HG02588 (cell line): ENCODE data around the gene LHX2.

Source experiments
- ATAC-seq: cut with Tn5 transposase; IDR thresholded peaks from one replicate; pipeline ENCODE4 v1.9.1; 2021; ENCODE audit warnings: mild to moderate bottlenecking, moderate library complexity; ENCODE audit not compliant: unreplicated experiment

Gene LHX2

DNA sequence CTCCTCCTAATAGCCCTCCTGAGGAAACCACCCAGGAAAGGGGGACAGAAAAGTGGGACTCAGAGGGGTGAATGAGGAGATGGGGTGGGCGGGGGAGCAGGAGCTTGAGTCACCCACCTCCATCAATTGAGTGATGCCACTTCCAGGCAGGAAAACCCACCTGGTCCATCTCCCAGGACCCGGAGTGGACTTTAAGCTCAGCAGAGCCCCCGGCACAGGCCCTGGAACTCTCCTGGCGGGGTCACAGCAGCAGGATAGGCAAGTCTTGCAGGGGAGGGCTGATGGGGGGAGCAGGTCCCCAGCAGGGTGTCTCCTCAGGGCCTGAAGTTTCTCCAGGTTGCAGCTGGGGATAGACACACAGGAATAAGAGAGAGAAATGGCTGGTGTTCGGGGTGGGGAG is 40.8 kb downstream of the LHX2 start:
- ATAC-seq: no peak

DNA sequence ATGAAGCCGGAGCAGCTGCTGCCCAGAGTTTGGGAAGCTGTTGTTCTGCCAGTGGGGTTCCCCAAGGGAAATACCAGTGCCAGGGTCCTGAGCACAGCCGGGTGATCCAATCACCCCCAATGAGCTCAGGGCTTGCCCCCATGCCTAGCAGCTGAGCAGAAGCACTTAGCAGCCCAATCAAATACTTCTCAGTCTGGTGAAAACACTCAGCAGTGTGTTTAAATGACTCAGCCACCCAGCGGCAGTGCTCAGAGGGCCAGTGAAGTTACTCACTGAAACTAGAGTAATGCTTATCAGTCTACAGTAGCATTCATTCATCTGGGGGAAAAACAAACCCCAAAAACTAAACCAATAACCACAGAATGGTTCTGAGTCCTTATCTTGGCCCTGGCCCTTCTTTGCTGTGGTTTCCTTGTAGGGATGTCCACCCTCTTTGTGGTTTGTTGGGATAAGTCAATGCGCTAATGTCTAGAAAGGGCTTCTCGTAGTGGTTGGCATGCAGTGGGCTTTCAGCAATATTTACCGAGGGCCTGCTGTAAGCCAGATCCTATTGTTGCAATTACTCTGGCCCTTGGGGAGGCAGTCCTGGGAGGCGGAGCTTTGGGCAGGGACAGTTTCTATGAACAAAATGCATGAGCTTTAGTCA is 43.1 kb downstream of the LHX2 start:
- peak; percentile 95 for ATAC-seq

DNA sequence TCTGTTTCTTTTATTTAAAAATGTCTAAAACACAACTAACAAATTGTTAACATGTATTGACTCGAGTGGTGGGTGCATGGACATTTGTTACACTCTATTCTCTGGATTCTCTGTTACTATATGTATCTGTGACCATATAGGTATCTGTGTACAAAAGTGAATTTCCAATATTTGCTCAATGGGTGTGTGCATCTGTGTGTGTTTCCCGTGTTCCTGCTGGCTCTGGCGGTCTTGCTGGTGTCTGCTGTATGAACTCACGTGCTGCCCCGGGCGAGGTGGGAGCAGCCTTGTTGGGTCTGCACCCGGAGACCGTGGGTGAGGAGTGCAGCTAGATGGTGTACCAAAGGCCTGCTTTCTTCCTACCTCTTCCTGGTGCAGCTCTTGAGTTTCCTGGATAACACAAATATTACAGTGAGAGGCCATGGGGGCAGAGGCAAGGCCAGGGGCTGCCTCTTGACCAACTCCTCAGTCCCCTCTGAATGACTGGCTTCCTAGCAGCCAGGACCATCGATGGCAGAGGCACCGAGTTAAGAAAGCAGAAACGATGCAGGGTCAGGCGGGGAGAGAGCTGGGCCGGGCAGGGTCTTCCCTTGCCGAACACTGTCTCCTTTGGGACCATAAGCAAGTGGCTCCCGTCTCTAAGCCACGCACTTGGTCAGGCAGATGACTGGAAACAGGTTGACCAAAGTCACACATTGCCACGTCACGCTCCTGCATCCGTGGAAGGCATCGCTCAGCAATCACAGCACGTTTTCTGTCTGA is 49.5 kb downstream of the LHX2 start:
- ATAC-seq: no peak

DNA sequence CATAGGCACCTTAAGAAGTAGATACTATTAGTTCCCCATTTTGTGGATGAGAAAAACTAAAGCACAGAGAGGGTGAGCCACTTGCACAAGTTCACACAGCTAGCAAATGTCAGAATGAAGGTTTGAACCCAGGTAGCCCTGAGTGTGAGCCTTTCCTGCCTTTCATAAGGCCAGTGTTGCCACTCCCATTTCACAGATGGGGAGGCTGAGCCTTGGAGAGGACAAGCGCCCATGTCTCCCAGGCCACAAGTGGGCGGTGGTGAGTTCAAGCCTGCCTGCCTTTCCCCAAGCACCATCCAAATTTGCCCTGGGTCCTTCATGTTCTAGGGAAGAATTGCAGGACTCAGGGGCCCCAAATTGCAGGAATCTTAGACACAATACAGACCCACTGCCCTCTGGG is 50.6 kb downstream of the LHX2 start:
- no peak for ATAC-seq

DNA sequence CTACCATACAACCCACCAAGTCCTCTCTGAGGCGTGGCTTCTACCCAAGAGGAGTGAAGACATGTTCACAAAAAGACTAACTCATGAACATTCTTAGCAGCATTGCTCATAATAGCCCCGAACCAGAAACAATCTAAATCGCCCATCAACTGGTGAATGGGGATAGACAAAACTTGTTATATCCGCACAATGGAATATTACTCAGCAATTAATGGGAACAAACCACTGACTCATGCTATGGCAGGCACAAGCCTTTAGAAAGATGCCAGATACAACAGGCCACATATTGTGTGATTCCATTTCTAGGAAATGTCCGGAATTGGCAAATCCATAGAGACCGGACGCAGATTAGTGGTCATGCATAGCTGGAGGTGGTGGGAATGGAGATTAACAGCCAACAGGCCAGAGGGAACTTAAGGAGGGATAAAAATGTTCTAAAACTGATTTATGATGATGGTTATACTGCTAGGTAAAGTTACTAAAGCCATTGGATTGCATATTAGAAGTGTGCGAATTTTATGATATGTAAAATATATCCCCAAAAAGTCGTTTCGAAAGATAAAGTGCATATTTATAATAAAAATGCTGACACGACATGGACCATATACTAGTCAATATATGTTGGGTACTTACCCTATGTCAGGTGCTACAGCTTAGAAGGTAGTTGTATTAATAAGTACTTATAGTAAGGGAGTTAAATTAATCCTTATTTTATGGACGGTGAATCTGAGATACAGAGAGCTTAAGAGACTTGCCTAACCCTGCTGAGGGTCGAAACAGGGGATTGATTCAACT is 55.4 kb downstream of the LHX2 start:
- ATAC-seq: no peak

DNA sequence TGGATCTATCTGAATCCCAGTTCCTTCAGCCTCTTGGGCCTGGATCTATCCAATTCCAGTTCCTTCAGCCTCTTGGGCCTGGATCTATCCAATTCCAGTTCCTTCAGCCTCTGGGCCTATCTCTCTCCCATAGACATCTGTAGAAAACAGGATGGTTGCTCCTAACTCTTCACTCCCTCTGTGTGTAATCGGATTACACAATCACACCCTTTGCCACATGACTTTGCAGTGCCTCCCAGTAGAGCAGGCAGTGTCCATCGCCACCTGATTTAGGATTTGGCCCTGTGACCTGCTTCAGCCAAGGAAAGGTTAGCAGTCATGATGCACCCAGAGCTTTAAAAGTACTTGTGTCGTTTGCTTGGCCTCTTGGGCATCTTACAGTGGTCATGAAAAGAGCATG is 56.7 kb downstream of the LHX2 start:
- ATAC-seq: no peak

DNA sequence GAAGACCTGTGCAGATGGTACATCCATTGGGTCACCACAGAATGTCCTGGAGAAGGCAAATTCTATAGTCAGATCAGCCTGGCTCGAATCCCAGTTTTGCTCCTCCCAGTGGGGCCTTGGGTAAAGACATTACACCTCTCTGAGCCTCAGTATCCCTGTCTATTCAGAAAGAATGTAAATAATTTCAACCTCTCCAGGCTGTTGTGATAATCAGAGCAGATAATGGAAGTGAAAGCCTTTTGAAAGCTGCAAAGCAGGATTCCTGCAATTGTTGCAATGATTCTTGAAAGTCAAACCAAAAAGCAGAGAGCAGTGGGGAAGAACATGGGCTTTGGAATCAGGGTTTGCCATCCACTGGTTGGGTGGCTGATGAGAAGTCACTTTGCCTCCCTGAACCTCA is 63.2 kb downstream of the LHX2 start:
- ATAC-seq: no peak

DNA sequence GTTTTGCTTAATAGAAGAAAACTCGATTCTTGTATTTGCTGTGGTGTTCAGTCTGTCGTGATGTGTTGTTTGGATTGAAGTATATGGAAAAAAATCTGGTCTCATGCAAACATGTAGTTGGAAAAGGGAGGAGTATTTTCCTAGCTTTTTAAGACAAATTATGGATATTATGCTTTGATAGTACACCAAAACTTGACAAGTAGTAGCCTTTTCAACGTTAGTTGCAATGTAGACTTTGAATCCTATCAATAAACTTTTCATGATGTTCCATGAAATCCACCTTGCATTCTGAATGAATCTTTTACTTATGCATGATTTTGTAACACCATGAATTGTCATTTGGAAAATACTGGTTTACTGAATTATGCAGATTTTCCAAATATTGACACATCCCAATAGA is 64.2 kb downstream of the LHX2 start:
- ATAC-seq: no peak

DNA sequence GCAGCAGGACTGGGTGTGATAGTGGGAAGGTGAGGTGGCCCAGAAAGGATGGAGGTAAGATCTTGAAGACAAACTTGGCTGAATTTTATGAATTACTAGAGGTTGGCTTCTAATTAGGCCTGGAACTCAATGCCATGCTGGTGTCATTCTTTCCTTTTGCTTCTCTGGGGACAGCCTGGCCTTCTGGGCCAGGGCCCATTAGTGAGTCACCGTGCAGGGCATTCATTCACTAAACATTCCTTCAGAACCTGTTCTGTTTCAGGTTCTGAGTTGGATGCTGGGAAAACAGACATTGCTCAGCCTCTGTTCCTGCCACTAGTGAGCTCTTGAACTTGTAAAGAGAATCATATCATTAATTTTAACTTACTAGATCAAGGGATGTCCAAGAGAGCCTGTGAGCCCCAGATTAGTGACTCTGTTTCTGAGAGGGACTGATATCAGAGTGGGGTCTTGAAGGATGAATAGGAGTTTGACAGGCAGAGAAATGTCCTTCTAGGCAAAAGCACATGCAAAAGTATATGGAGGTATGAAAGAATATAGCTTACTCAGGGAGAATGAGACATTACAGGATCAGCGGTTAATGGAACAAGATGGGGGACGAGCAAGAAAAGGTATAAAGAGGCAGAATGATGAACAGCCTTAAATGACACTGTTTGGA is 66.5 kb downstream of the LHX2 start:
- ATAC-seq: no peak

DNA sequence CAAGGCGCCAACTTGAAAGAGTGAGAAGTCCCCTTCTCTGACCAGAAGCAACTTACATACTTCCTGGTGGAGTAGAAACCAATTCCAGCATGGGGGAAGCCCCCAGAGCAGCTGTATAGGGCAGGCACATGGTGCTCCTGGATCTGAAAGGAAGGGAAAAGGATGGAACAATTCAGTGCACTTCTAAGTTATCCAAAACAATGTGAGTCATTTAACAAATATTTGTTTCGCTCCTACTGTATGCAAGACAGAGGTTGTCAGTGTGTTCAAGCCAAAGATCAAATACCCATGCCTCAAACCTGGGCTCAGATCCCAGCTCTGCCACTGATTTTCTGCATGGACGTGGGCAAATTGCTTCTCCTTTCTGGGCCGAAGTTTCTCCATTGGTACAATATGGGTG is 67.1 kb downstream of the LHX2 start:
- ATAC-seq: no peak

DNA sequence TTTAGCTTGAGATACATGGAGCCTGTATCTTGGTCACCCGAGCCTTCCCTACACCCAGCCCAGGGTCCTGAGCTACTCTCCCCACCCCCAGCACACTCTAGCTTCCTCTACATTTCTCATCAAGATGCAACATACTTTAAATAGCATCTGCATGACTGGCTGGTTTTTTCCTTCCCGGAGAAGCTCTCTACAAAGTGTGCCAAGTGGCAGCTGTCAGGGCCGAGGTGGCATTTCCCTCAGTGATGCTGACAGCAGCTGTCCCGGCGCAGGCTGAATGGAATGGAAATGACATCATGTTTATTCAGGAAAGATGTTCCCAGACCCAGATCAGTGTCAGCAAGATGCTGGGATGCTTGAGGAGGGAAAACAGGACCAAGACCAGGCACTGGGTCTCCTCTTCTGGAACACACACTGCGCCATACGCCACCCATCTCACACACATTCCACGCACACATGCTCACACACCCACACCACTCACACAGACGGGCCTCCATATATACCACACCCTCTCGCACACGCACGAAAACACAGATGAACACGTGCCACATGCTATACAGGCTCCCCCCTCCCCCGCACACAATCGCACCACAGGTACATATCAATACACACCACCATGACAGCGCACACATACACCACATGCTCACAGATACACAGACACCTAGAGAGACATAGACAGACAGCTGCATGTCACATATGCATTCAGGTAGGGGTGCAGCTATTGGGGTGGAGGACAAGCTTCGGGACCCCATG is 67.8 kb downstream of the LHX2 start:
- no peak for ATAC-seq

DNA sequence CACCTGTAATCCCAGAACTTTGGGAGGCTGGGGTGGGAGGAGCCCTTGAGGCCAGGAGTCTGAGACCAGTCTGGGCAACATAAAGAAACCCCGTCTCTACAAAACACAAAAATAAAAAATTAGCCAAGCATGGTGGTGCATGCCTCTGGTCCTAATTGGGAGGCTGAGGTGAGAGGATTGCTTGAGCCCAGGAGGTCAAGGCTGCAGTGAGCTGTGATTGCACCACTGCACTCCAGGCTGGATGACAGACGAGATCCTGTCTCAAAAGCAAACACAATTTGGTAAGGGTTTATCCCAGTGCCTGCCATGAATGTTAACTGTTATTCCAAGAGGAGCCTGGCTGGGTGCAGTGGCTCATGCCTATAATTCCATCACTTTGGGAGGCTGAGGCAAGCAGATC is 71.1 kb downstream of the LHX2 start:
- no peak for ATAC-seq
